SK-N-MC (cell line): ENCODE data around the gene C10orf67.

Experiments used
- EZH2 ChIP-seq: fragments of 200-600 bp; sonication (generic); IDR thresholded peaks from one replicate; pipeline ENCODE4 v1.6.1; 2017; ENCODE audit warnings: antibody characterized with exemption
- FOXP2 ChIP-seq: optimal IDR thresholded peaks from 2 replicates; pipeline ENCODE3; 2011; ENCODE audit warnings: mild to moderate bottlenecking, moderate library complexity; ENCODE audit not compliant: insufficient read depth; ENCODE audit errors: extremely low read length, control extremely low read depth
- POLR2AphosphoS5 ChIP-seq: IDR thresholded peaks from 2 replicates; pipeline ENCODE4 v1.6.1; 2012; ENCODE audit warnings: mild to moderate bottlenecking, low read depth, low read length, borderline replicate concordance

DNA sequence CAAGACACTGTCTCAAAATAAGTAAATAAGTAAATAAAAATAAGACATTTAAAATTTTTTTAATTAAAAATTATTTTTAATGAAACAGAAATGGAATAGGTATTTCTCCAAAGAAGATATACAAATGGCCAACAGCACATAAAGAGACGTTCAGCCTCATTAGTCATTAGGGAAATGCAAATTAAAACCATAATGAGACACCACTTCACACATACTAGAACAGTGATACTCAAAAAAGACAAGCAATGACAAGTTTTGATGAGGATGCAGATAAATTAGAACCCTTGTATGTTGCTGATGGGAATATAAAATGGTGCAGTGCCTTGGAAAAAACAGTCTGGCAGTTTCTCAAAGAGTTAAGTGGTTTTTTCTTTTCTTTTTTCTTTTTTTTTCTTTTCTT is 26.5 kb upstream of the C10orf67 start:
- TF ChIP-seq POLR2AphosphoS5 = no peak
- TF ChIP-seq EZH2 = no peak
- no peak for TF ChIP-seq FOXP2
